GM19467 (cell line): ENCODE data around the gene CD247.
A peak's percentile ranks its signal among the peaks of the same experiment; 100 is the strongest.

Source experiments
- ATAC-seq: cut with Tn5 transposase; IDR thresholded peaks from one replicate; pipeline ENCODE4 v1.9.1; 2021; ENCODE audit warnings: mild to moderate bottlenecking, moderate library complexity; ENCODE audit not compliant: unreplicated experiment

The CD247 gene

GRCh38 chr1:167542109-167543032 is 24.0 kb upstream of the CD247 start:
- ATAC-seq = no peak

DNA sequence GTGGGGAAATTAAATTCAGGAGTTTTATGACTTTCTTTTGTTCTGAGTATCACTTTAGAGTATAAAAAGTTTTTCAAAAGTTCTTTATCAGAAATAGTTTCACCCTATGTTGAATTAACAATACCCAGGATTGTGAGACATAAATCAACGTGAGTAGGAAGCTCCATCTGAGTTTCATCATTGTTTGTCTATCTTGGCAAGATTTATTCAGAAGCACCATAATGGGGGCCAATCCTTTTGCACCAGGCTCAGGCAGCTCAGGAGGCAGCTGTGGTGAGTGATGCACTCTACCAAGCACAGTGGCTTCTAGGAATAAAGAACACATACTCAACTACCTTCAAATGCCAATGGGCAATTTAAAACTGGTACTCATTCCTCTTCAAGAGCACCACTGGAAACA is 23.3 kb upstream of the CD247 start:
- ATAC-seq = no peak

- ATAC-seq = no peak
These were observed 22.7 kb upstream of the CD247 start for GRCh38 chr1:167541003-167541402.

GRCh38 chr1:167538657-167539056 is 20.3 kb upstream of the CD247 start:
- no peak for ATAC-seq

DNA sequence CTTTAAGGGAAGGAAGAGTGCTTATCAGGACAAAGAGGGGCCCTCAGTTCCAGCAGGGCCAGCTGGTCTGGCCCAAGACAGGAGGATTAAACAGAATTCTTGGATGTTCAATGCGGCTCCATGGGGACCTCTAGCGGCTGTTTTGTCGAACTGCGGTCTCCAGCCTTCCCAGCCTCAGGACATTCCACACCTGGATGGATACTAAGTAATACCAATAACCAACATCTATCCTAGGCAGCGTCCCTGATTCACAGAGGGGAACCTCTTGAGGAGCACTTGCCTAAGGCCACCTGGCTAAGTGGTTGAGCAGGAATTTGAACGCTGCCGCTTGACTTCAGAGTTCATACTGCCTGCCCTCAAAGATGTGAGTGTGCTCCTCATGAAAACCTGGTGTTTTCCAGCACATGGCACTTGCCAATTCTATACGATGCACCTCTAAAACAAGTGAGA is 15.5 kb upstream of the CD247 start:
- ATAC-seq = peak; percentile 59

DNA sequence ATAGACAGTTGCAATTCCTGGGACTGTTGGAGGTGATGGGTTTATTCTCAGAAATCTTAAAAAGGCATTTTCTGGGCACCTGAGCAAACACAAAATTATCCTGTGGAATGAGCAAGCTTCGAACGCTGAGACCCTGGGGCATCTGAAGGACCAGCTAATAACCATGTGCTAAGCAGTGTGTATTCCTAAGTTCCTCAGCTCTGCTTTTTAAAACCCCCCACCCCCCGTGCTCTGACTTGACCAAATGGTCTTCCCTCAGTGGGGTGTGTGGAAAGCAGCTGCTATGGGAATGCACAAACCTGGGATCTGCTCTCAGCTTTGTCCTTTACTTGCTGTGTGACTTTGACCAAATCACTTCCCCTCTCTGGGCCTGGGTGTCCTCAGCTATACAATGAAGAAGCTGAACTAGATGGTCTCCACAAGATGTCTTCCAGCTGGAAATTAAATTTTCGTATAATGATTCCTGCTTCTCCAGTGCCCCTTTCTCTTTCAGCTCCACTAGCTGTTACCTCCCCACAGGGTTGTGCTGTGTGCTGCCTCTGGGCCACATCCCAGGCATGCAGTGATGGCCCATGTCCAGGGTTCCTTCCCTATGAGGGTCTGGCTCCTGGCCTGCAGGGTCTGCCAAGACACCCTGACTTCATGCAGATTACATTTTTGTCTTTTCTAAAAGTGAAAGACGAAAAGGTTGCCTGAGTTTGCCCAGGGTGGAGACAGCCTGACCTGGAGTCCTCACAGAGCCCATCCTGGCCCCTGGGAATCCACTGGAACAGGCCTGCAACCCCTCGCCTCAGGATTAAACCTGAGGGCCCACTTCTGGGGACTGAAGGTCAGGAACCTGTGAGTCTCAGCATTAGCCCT is 14.9 kb upstream of the CD247 start:
- ATAC-seq = peak; percentile 12

DNA sequence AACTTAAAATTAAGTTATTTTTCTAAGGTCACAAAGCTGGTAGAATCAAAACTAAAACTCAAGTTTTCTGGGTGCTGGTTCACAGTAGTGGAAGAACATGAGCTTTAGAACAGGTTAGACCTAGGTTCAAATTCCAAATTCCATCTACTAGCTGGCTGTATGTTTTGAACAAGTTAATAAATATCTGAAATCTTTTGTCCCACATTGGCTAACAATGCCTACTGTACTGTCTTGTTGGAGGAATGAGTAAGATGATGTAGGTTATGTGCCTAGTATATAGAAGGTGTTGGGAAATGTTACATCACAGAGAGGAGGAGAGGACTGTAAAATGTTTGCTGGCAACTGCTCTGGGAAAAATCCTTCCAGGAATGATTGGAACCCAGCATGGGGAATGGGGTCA is 14.0 kb upstream of the CD247 start:
- no peak for ATAC-seq

GRCh38 chr1:167529829-167530474 is 11.6 kb upstream of the CD247 start:
- ATAC-seq = no peak

- no peak for ATAC-seq
These were observed 9.9 kb upstream of the CD247 start for GRCh38 chr1:167528057-167528728.

- ATAC-seq = no peak
These were observed 8.5 kb upstream of the CD247 start for GRCh38 chr1:167526667-167527383.

DNA sequence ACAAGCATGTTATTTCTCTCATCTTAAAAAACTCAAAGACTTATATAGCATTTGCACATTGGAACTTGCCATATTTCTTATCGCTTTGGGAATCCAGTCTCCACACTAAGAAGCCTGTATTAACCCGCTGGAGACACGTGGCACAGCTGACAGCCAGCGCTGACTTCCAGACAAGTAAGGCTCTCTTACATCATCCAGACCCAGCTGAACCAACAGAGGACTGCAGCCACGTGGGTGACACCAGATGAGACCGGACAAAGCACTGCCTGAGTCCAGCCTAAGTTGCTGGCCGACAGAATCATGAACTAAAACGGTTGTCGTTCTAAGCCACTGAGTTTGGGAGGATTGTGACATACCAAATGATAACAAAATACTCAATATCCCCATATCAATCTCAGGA is 6.3 kb upstream of the CD247 start:
- no peak for ATAC-seq

- ATAC-seq = no peak
These were observed 3.9 kb upstream of the CD247 start for GRCh38 chr1:167522246-167522645.

DNA sequence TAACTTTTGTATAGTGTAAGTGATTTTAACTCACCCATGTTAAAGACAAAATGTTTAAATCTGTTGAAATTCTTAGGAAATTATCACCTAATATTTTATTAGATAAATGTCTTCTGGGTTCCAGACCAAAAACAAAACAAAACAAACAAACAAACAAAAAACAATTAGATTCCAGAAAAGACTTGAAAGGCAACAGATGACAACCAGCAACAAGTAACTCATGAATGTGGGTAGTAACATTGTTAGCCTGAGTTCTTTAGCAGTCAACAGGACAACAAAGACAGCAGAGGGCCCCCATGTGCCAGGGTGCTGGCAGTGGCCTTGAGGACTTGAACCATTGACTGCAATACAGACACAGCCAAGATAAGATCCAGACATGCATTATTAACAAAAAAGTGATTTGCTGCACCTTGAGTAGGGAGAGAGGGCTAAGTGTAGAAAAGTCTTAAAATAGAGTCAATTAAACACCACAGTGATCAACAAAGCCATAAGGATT is 2.4 kb upstream of the CD247 start:
- no peak for ATAC-seq

- ATAC-seq = no peak
These were observed 596 bp downstream of the CD247 start for GRCh38 chr1:167517535-167518330.

DNA sequence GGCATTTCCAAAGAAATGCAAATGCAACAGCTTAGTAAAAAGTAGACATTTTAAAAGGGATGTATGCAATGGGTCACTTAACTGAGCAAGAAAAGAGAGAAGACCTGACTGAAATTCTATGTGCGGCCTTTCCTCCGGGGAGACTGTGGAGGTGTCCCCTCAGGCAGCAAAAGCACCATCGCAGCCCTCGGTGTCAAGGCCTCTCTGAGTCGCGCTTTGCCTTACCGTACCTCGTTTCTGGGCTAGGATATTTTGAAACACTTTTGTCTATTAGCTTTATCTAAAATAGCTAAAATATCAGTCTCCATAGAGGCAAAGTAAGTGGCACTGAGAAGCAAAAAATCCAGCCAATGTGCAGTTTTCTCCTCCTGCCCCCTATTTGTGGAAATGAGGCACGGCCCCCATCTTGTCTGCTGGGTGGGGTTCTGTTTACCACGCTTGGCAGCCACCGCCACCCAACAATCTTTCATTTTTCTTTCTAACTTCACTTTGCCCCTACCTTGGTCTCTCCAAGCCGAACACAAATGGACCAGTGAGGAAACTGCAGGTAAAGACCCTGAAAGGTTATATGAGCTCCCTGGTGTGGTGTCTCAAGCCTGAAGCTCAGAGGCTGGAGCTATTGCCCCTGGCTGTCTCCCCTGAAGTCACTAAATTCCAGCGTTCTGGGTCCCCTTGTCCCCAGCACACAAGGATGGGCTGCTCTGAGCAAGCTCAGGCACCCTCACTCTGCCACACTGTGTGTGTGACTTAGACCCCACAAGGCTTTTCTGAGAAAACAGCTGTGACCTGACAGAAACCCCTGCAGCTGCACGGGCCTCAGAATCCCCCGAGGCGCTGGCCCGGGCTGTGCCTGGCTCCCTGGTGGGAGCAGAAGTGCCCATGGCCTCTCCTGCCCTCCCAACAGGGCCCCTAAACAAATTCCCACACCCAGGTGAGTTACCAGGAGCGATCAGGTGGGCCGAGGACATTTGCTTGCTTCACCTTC is 1.6 kb downstream of the CD247 start:
- ATAC-seq = no peak

GRCh38 chr1:167515893-167516321 is 2.4 kb downstream of the CD247 start:
- no peak for ATAC-seq

DNA sequence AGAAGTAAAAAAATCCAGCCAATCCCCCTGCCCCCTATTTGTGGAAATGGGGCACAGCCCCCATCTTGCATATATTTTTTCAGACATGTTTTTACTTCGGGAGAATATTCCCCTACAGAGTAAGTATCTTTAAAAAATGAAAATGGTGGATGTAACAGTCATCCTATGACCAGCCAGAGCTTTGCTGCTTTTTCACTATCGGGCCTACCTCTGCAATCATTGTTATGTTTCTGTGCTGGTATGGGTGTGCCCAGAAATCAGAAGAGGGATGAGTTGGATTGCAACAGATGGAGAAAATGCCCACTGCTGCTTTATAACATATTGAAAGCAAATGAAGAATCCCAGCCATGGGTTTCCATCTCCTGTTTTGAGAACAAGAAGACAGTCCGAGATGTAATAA is 2.9 kb downstream of the CD247 start:
- no peak for ATAC-seq

- no peak for ATAC-seq
These were observed 4.0 kb downstream of the CD247 start for GRCh38 chr1:167514288-167514687.
